ENCODE measurements around the gene GJC1.
"Not testable (repeated sequence)": the region's sequence is repeated elsewhere in the genome, so short reads cannot be mapped to it uniquely, and the experiment has no call there.

Gene GJC1

GRCh38 chr17:44842748-44843147 is 12.7 kb upstream of the GJC1 start:
- DNase-seq = no peak

- no peak for DNase-seq
Measured at GRCh38 chr17:44840936-44841335, 10.8 kb upstream of the GJC1 start.

GRCh38 chr17:44840274-44840673 is 10.2 kb upstream of the GJC1 start:
- no peak for DNase-seq

- DNase-seq = no peak
Measured at GRCh38 chr17:44837196-44837595, 7.1 kb upstream of the GJC1 start.

DNA sequence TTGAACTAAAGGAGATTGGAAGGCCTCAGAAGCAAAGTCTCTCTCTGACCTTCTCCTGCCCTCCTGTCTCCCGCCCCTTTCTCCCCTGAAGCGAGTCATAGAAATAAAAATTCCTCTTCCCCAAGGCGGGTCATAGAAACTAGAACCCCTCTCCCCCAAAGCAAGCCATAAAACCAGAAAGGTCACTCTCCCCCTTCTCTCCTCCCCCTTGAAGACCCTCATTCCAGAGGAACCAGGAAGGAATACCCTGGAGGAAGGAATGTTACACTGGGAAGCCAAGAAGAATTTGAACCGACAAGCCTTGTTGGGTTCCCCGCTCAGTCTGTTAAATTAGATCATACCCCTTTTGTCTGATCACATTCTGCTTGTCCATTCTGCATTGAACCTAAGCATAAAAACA is 2.7 kb upstream of the GJC1 start:
- no peak for DNase-seq

GRCh38 chr17:44831371-44831770 is 1.3 kb upstream of the GJC1 start:
- DNase-seq = no peak

DNA sequence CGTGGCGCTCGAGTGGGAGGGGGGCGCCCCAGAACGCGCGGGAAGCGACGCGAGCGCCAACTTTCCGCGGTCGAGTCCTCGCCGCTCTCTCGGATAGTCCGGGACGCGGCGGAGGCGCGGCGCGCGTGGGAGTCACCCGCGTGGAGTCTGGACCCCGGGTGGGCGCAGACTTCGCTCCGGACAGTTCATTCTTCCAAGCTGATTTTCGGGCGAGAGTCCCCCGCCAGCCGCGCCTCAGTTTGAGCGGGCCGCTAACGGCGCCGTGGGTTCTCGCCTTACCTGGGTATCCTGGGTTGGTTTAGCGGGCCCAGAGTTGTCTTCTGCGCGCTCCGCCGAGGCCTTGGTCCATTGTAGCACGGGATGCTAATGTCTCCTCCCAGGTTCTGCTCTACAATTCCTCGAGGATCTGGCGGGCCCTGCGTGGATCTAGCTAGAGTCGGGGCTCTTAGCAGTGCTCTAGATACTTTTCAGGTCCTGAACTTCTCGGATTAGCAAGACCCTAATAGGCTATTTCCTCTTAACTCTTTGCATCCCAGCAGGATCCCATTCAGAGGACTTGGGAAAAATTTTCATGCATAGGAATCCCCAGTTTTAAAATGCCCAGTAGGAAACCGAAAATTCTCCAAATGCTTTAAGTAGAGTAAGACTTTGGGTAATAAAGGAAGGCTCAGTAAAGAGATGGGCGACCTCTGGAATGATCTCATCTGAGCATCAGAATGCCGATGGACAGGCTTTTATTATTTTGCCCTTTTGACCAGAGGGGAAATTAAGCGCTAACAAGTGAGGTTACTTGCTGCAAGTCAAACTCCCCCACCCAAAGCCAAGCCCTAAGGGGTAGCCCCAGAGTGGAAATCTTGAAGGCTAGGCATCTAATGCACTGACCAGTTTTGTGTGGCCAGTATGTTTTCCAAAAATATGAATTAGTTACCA is 537 bp upstream of the GJC1 start:
- peak; percentile 71 for DNase-seq

DNA sequence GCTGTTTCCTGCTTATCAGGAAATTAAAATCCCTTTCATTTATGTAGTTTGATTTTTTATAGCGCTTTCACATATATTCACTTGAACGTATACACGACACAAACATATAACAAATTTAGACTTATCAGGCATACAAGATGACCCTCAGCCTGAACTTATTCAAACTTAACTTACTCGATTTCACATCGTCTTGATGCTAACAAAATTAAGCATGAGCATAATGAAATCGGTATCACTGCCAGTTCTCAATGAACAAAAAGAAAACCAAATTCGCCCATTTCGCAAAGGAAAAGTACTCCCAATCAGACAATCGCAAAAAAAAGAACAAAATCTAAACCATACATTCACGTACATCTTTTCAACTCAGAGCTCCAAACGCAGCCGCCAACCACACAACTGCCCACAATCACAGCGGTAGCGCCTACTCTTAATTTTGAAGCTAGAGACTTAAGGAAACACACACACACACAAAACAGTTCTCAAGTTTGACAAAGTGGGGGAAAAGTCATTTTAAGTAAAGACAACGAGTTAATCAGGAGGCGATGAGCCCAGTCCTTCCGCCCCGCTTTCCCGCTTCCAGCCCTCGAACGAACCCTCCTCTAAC is 1.1 kb downstream of the GJC1 start:
- no peak for DNase-seq

GRCh38 chr17:44827863-44828262 is 2.2 kb downstream of the GJC1 start:
- DNase-seq = no peak

DNA sequence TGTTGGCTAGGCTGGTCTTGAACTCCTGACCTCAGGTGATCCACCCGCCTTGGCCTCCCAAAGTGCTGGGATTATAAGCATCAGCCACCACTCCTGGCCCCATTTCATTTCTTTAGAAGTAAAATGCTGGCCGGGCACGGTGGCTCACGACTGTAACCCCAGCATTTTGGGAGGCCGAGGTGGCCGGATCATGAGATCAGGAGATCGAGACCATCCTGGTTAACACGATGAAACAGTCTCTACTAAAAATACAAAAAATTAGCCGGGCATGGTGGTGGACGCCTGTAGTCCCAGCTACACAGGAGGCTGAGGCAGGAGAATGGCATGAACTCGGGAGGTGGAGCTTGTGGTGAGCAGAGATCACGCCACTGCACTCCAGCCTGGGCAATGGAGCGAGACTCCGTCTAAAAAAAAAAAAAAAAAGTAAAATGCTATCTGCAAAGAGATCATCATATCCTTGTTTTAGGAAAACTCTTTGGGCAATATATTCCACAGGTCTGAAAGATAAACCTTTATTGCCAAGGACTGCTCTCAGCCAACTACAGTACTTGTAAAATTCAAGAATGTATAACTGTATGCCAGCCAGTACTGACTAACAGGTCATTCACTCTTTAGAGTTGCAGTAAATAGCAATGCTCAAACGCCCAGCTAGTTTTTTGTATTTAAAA is 3.8 kb downstream of the GJC1 start:
- DNase-seq = no peak

DNA sequence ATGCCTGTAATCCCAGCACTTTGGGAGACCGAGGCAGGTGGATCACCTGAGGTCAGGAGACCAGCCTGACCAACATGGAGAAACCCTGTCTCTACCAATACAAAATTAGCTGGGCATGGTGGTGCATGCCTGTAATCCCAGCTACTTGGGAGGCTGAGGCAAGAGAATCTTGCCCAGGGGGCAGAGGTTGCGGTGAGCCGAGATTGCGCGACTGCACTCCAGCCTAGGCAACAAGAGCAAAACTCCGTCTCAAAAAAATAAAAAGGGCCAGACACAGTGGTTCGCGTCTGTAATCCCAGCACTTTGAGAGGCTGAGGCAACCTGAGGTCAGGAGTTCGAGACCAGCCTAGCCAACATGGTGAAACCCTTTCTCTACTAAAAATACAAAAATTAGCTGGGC is 4.9 kb downstream of the GJC1 start:
- not testable (repeated sequence) for DNase-seq

GRCh38 chr17:44820631-44821212 is 9.4 kb downstream of the GJC1 start:
- DNase-seq = no peak

DNA sequence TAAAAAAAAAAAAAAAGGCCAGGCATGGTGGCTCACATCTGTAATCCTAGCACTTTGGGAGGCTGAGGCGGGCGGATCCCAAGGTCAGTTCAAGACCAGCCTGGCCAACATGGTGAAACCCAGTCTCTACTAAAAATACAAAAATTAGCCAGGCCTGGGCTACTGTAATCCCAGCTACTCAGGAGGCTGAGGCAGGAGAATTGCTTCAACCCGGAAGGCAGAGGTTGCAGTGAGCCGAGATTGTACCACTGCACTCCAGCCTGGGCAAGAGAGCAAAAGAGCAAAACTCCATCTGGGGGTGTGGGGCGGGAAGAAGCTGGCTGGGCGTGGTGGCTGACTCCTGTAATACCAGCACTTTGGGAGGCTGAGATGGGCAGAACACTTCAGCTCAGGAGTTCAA is 11.6 kb downstream of the GJC1 start:
- DNase-seq = not testable (repeated sequence)

DNA sequence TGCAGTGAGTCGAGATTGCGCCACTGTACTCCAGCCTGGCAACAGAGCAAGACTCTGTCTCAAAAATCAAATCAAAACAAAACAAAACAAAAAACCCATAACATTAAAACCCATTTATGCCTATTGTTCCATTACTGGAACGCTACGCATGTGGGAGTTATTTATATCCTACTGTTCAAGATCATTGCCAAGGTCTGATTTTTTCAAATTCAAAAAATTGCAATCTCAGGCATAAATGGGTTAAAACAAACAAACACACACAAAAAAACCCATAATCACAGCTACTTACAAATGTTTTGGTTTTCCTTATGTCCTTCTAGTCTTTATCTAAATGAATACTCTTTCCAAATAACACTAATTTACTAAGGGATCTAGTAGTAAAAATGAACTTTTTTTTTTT is 17.8 kb downstream of the GJC1 start:
- DNase-seq = no peak

DNA sequence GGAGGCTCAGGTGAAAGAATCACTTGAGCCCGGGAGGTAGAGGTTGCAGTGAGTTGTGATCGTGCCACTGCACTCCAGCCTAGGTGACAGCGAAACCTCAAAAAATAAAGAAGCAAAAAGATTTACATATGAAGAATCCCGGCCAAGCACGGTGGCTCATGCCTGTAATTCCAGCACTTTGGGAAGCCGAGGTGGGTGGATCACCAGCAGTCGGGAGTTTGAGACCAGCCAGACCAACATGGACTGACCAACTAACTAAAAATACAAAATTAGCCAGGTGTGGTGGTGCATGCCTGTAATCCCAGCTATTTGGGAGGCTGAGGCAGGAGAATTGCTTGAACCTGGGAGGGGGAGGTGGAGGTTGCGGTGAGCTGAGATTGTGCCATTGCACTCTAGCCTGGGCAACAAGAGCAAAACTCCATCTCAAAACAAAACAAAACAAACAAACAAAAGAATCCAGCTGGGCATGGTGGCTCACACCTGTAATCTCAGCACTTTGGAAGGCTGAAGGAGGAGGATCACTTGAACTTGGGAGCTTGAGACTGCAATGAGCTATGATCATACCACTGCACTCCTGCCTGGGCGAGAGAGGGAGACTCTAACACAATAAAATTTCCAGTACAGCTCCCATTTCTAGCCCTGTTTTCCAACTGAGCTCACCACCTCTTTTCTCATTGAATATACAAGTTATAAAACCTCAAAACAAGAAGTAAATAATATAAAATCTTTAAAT is 21.3 kb downstream of the GJC1 start:
- not testable (repeated sequence) for DNase-seq

- DNase-seq = no peak
Measured at GRCh38 chr17:44808156-44808555, 21.9 kb downstream of the GJC1 start.

GRCh38 chr17:44807817-44808155 is 22.3 kb downstream of the GJC1 start:
- no peak for DNase-seq

DNA sequence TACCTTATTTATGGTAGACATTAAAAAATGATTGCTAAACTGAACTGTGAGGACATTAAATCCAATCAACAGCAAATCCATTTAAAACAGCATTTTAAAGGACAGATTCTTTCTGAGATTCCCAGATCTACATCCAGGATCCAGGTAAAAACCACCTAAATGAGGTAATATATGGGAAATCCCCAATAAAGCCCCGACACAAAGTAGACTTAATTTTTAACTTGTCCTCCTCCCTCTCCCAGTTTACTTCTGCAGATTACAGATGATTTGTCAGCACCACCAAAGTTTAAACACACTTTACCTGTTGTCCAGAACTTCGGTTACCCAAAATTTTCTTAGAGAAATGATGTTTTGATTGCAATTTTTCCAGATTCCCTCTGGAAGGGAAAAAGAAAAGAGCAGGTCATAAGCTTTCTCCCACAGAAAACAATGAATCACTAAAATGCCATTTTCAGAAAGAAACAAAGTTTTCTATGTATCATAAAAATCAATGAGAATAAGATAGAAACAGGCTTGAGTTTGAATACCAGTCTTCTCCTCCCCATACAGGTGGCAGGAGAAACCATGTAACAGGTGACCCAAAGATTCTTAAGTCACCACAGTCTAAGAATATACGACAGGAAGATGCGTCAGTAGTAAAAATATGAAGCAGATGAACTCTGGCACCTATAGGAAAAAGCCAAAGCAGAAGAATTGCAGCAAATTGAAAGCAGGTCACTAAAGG is 22.8 kb downstream of the GJC1 start:
- no peak for DNase-seq

GRCh38 chr17:44804302-44805089 is 25.6 kb downstream of the GJC1 start:
- no peak for DNase-seq

GRCh38 chr17:44801880-44802279 is 28.2 kb downstream of the GJC1 start:
- no peak for DNase-seq

DNA sequence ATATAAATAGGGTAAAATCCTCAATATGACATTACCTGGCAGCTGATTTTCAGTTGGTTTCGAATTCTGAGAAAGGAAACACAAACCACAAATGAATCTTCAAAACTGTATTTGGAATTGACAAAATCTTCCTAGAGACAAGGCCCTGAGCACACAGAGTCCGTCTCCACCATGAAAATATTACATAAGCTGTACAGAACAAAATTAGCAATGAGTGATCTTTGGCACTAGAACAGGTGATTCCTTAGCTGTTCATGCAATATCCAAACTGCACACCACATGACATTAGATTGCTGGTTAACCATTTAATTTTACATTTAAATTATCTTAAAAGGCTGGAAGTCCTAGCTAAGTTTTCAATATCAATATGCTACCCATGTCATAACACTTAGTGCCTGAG is 31.7 kb downstream of the GJC1 start:
- DNase-seq = no peak
